Measurements from ENCODE around the gene UNC13D.
A peak's percentile ranks its signal among the peaks of the same experiment; 100 is the strongest.

Gene UNC13D

GRCh38 chr17:75843577-75844529 is at the start of gene UNC13D:
Gene UNC13D (minus strand): TSS chr17:75844404. CDS start chr17:75844337, 67 bp downstream.
- TF ChIP-seq ZNF70 (CRISPR knock-in tag; IDR thresholded peaks at IDR 0.05) = 0 out of 2 replicates have a peak, but pooled peaks have one; percentile 25
- TF ChIP-seq PATZ1 (CRISPR knock-in tag; IDR thresholded peaks at IDR 0.05; ENCODE audit: borderline replicate concordance) = no peak
- no peak for TF ChIP-seq CSDC2 (CRISPR knock-in tag; IDR thresholded peaks at IDR 0.05)
- no peak for TF ChIP-seq CREB5 (CRISPR knock-in tag; IDR thresholded peaks at IDR 0.05; ENCODE audit: low read depth)
- no peak for TF ChIP-seq ESRRG (CRISPR knock-in tag; IDR thresholded peaks at IDR 0.05)
- TF ChIP-seq GLIS3 (CRISPR knock-in tag; IDR thresholded peaks at IDR 0.05) = no peak
- TF ChIP-seq ISL1 (CRISPR knock-in tag; IDR thresholded peaks at IDR 0.05) = no peak
- no peak for TF ChIP-seq TCF4 (CRISPR knock-in tag; IDR thresholded peaks at IDR 0.05; ENCODE audit: borderline replicate concordance)
- no peak for TF ChIP-seq SNAI2 (CRISPR knock-in tag; IDR thresholded peaks at IDR 0.05)
- TF ChIP-seq ZFP3 (CRISPR knock-in tag; IDR thresholded peaks at IDR 0.05) = peak; percentile 29; the same call in 1 of the 2 replicates
- peak; percentile 4; the same call in 2 of the 3 replicates for ATAC-seq

GRCh38 chr17:75893305-75894048 is 49.3 kb upstream of the UNC13D start:
- TF ChIP-seq GLIS3 (CRISPR knock-in tag; IDR thresholded peaks at IDR 0.05) = no peak
- no peak for TF ChIP-seq ZFP30 (CRISPR knock-in tag; IDR thresholded peaks at IDR 0.05)
- TF ChIP-seq ISL1 (CRISPR knock-in tag; IDR thresholded peaks at IDR 0.05) = no peak
- no peak for TF ChIP-seq BACH2 (CRISPR knock-in tag; IDR thresholded peaks at IDR 0.05; ENCODE audit: borderline replicate concordance)
- TF ChIP-seq CSRNP3 (CRISPR knock-in tag; IDR thresholded peaks at IDR 0.05) = no peak
- no peak for TF ChIP-seq ZNF8 (CRISPR knock-in tag; IDR thresholded peaks at IDR 0.05)
- TF ChIP-seq ZNF565 (CRISPR knock-in tag; conservative IDR thresholded peaks at IDR 0.05; ENCODE audit: low read depth) = no peak
- no peak for TF ChIP-seq PATZ1 (CRISPR knock-in tag; IDR thresholded peaks at IDR 0.05; ENCODE audit: borderline replicate concordance)
- ATAC-seq = no peak

- no peak for ATAC-seq
- no peak for TF ChIP-seq SNAI2 (CRISPR knock-in tag; IDR thresholded peaks at IDR 0.05)
- TF ChIP-seq OSR1 (CRISPR knock-in tag; IDR thresholded peaks at IDR 0.05) = no peak
- TF ChIP-seq PPARA (CRISPR knock-in tag; IDR thresholded peaks at IDR 0.05; ENCODE audit: borderline replicate concordance) = no peak
- no peak for TF ChIP-seq GLIS3 (CRISPR knock-in tag; IDR thresholded peaks at IDR 0.05)
- no peak for TF ChIP-seq ZC3H10 (CRISPR knock-in tag; IDR thresholded peaks at IDR 0.05)
- no peak for TF ChIP-seq ZFP3 (CRISPR knock-in tag; IDR thresholded peaks at IDR 0.05)
- no peak for TF ChIP-seq CSDC2 (CRISPR knock-in tag; IDR thresholded peaks at IDR 0.05)
- no peak for TF ChIP-seq PATZ1 (CRISPR knock-in tag; IDR thresholded peaks at IDR 0.05; ENCODE audit: borderline replicate concordance)
- no peak for TF ChIP-seq CSRNP3 (CRISPR knock-in tag; IDR thresholded peaks at IDR 0.05)
- TF ChIP-seq ARNTL (CRISPR knock-in tag; IDR thresholded peaks at IDR 0.05; ENCODE audit: borderline replicate concordance, low read depth) = no peak
- no peak for TF ChIP-seq RARB (CRISPR knock-in tag; IDR thresholded peaks at IDR 0.05)
- TF ChIP-seq POU6F1 (CRISPR knock-in tag; IDR thresholded peaks at IDR 0.05; ENCODE audit: borderline replicate concordance, low read depth) = no peak
- no peak for TF ChIP-seq ZNF70 (CRISPR knock-in tag; IDR thresholded peaks at IDR 0.05)
- TF ChIP-seq TCF4 (CRISPR knock-in tag; IDR thresholded peaks at IDR 0.05; ENCODE audit: borderline replicate concordance) = no peak
- no peak for TF ChIP-seq ZFP30 (CRISPR knock-in tag; IDR thresholded peaks at IDR 0.05)
- no peak for TF ChIP-seq ZNF8 (CRISPR knock-in tag; IDR thresholded peaks at IDR 0.05)
These were observed 48.5 kb upstream of the UNC13D start for GRCh38 chr17:75892556-75893224.

All from SK-N-SH treated with all-trans-retinoic acid at 6 μM for 48 hours (cell line).